SK-MEL-5 (cell line): Measurements from ENCODE around the gene ZBTB34. TPM values are rescaled to one million over a fixed set of nuclear protein-coding genes. Genes with fewer than 3 reads are reported as not detected.

Experiments
- DNase-seq: peaks from one replicate; pipeline ENCODE4 v3.0.0-alpha.2; 2016; ENCODE audit warnings: low read depth, low spot score
- in situ Hi-C: cut with HindIII; loops from 2 replicates; pipeline ENCODE4 v1.10.0; 2016; ENCODE audit warnings: low sequenced_read_pairs, high pct_unique_total_duplicates, low pct_unique_long_range_greater_than_20kb
- total RNA-seq: library from RNA; depleted of rRNA; stranded (reverse); fragments of >200 nt; shearing (Covaris generic); gene quantifications from 2 replicates; pipeline ENCODE4 v1.2.3, GENCODE V29; 2014

ZBTB34 gene
- total RNA-seq, 1 experiment from 2014 or later: 7.4 TPM

GRCh38 chr9:126893079-126893478 is 32.6 kb downstream of the ZBTB34 start:
- in situ Hi-C loops: no loop called here
- peak; percentile 61 for DNase-seq

- in situ Hi-C loops: no loop called here
- peak; percentile 21 for DNase-seq
Observed at GRCh38 chr9:126894052-126894603, 33.7 kb downstream of the ZBTB34 start.

- no peak for DNase-seq
- in situ Hi-C loops: no loop called here
Observed at GRCh38 chr9:126902210-126902609, 41.8 kb downstream of the ZBTB34 start.

- no peak for DNase-seq
- in situ Hi-C loops: no loop called here
Observed at GRCh38 chr9:126904586-126904985, 44.1 kb downstream of the ZBTB34 start.

GRCh38 chr9:126906091-126906490 is 45.7 kb downstream of the ZBTB34 start:
- in situ Hi-C loops: no loop called here

GRCh38 chr9:126907058-126907457 is 46.6 kb downstream of the ZBTB34 start:
- in situ Hi-C loops: no loop called here
- DNase-seq: no peak

More at GRCh38 chr9:126906091-126906490, 45.7 kb downstream of the ZBTB34 start:
- no peak for DNase-seq

- peak; percentile 95 for DNase-seq
Observed at GRCh38 chr9:126914458-126915280, 54.2 kb downstream of the ZBTB34 start, which contains the start of gene RALGPS1. RALGPS1 (plus strand) TSS chr9:126914782; CDS start chr9:126962290, 47,508 bp downstream.

GRCh38 chr9:126915281-126915816 is 54.9 kb downstream of the ZBTB34 start:
- in situ Hi-C loops: no loop called here
- no peak for DNase-seq

More at GRCh38 chr9:126914458-126915280, 54.2 kb downstream of the ZBTB34 start, which contains the start of gene RALGPS1:
- in situ Hi-C loops: no loop called here

- in situ Hi-C loops: no loop called here
- DNase-seq: no peak
Observed at GRCh38 chr9:126915846-126916543, 55.6 kb downstream of the ZBTB34 start.

- DNase-seq: peak; percentile 30
- in situ Hi-C loops: no loop called here
Observed at GRCh38 chr9:126916909-126917308, 56.5 kb downstream of the ZBTB34 start.

GRCh38 chr9:126919193-126919592 is 58.8 kb downstream of the ZBTB34 start:
- in situ Hi-C loops: no loop called here
- DNase-seq: no peak

GRCh38 chr9:126925876-126926275 is 65.4 kb downstream of the ZBTB34 start:
- in situ Hi-C loops: no loop called here
- no peak for DNase-seq

- in situ Hi-C loops: no loop called here
- no peak for DNase-seq
Observed at GRCh38 chr9:126926364-126926763, 65.9 kb downstream of the ZBTB34 start.

GRCh38 chr9:126927419-126927818 is 67.0 kb downstream of the ZBTB34 start:
- in situ Hi-C loops: no loop called here
- DNase-seq: no peak

- in situ Hi-C loops: no loop called here
- DNase-seq: no peak
Observed at GRCh38 chr9:126932871-126933321, 72.5 kb downstream of the ZBTB34 start.

- in situ Hi-C loops: no loop called here
- no peak for DNase-seq
Observed at GRCh38 chr9:126933334-126933980, 73.0 kb downstream of the ZBTB34 start.

GRCh38 chr9:126934441-126934840 is 74.0 kb downstream of the ZBTB34 start:
- no peak for DNase-seq
- in situ Hi-C loops: no loop called here
